ENCODE results near the gene HOXB2. TPM values are rescaled to one million over a fixed set of nuclear protein-coding genes. Genes with fewer than 3 reads are reported as not detected.

The HOXB2 gene
- total RNA-seq, 2 donors from 2014 or later, result 4.1 to 9.5 TPM

GRCh38 chr17:48586355-48587258, 41.7 kb upstream of the HOXB2 start:
- Histone ChIP-seq H3K27me3 (replicated peaks; ENCODE audit: insufficient read depth) (peaks cover 27% of the 10 kb centered on the region), H3K27ac (no peak overlapping the region), H3K4me1 (replicated peaks) (peaks cover 4% of the 10 kb centered on the region), H3K36me3 (no peaks in the 10 kb centered on the region), H3K9me3 (no peaks in the 10 kb centered on the region), H3K4me3 (no peak overlapping the region)
- DNase-seq (ENCODE audit: low spot score), result no peak
- TF ChIP-seq POLR2AphosphoS5 (IDR thresholded peaks at IDR 0.05) (no peak), POLR2A (IDR thresholded peaks at IDR 0.05) (no peak), CTCF (IDR thresholded peaks at IDR 0.05) (no peak)
- WGBS, result 35% methylated on average over 34 of the region's 34 CpGs
- intact Hi-C loops (cut with DNase I), result no loop called here

- intact Hi-C loops (cut with DNase I), result no loop called here
Measured at GRCh38 chr17:48584223-48584741, 39.4 kb upstream of the HOXB2 start.

GRCh38 chr17:48583708-48584222, 38.9 kb upstream of the HOXB2 start:
- H3K27me3 ChIP-seq (replicated peaks; ENCODE audit: insufficient read depth), result peaks cover 43% of the 10 kb centered on the region

More at GRCh38 chr17:48584223-48584741, 39.4 kb upstream of the HOXB2 start:
- 44% methylated on average over 2 of the region's 2 CpGs for WGBS
- Histone ChIP-seq H3K9me3 (no peaks in the 10 kb centered on the region), H3K4me1 (replicated peaks) (peaks cover 4% of the 10 kb centered on the region), H3K27me3 (replicated peaks; ENCODE audit: insufficient read depth) (peaks cover 39% of the 10 kb centered on the region), H3K27ac (no peak overlapping the region), H3K4me3 (no peak overlapping the region), H3K36me3 (no peaks in the 10 kb centered on the region)
- TF ChIP-seq POLR2AphosphoS5 (IDR thresholded peaks at IDR 0.05) (no peak), POLR2A (IDR thresholded peaks at IDR 0.05) (no peak), CTCF (IDR thresholded peaks at IDR 0.05) (no peak)
- no peak for DNase-seq (ENCODE audit: low spot score)

GRCh38 chr17:48582750-48583069, 37.8 kb upstream of the HOXB2 start:
- Histone ChIP-seq H3K27ac (no peak overlapping the region), H3K36me3 (no peaks in the 10 kb centered on the region), H3K9me3 (no peaks in the 10 kb centered on the region), H3K4me1 (replicated peaks) (peaks cover 4% of the 10 kb centered on the region), H3K4me3 (no peak overlapping the region), H3K27me3 (replicated peaks; ENCODE audit: insufficient read depth) (peaks cover 46% of the 10 kb centered on the region)
- no peak for DNase-seq (ENCODE audit: low spot score)
- WGBS, result 75% methylated on average over 7 of the region's 7 CpGs
- TF ChIP-seq POLR2A (IDR thresholded peaks at IDR 0.05) (no peak), CTCF (IDR thresholded peaks at IDR 0.05) (no peak), POLR2AphosphoS5 (IDR thresholded peaks at IDR 0.05) (no peak)
- intact Hi-C loops (cut with DNase I), result no loop called here

More at GRCh38 chr17:48583708-48584222, 38.9 kb upstream of the HOXB2 start:
- no peak for DNase-seq (ENCODE audit: low spot score)
- 75% methylated on average over 3 of the region's 3 CpGs for WGBS
- no peak overlapping the region for H3K4me3 ChIP-seq
- no peak overlapping the region for H3K27ac ChIP-seq
- H3K36me3 ChIP-seq, result no peaks in the 10 kb centered on the region
- intact Hi-C loops (cut with DNase I), result no loop called here
- peaks cover 4% of the 10 kb centered on the region for H3K4me1 ChIP-seq (replicated peaks)
- H3K9me3 ChIP-seq, result no peaks in the 10 kb centered on the region
- TF ChIP-seq POLR2AphosphoS5 (IDR thresholded peaks at IDR 0.05) (no peak), POLR2A (IDR thresholded peaks at IDR 0.05) (no peak), CTCF (IDR thresholded peaks at IDR 0.05) (no peak)

Measured in prostate gland (tissue), 2 donors.